ENCODE results near the gene RNF4.
"Not testable (repeated sequence)": the region's sequence is repeated elsewhere in the genome, so short reads cannot be mapped to it uniquely, and the experiment has no call there.

The RNF4 gene

DNA sequence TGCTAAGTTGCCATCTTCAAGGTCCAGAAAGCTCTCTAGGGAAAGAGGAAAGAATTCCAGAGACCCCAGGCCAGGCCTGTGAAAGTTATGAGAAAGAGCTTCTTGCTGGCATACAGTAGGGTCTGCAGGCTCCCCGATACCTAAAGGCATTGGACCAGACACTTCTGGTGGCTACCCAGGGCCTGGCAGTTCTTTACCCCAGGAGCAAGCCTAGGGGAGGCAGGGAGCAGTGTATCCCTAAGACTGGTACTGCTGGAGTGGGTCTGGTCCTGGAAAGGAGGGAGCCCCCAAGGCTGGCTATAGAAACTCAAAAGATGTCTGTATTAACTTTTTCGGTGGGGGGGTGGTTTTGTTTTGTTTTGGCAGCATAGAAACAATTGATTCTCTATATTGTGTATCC, 47.7 kb downstream of the RNF4 start:
- Histone ChIP-seq H3K9me3 (ENCODE audit: control insufficient read depth, low read length) (no peaks in the 10 kb centered on the region), H3K36me3 (ENCODE audit: control insufficient read depth, insufficient read depth, low read length) (peaks cover 42% of the 10 kb centered on the region)
- no peak for DNase-seq

DNA sequence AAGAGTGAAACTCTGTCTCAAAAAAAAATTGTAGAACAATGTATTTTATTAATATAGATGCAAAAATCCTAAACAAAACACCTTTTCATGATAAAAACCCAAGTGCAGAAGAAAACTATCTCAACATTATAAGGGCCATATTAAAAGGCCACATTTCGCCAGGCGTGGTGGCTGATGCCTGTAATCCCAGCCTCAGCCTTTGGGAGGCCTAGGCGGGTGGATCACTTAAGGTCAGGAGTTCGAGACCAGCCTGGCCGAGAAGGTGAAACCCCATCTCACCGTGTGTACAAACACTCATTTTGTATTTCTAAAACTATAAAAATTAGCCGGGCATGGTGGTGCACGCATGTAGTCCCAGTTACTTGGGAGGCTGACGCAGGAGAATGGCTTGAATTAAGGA, 57.7 kb downstream of the RNF4 start:
- no peaks in the 10 kb centered on the region for H3K36me3 ChIP-seq (ENCODE audit: control insufficient read depth, insufficient read depth, low read length)
- no peak overlapping the region for H3K27ac ChIP-seq (ENCODE audit: insufficient read depth, low read length, poor library complexity, severe bottlenecking)
- no peak for DNase-seq
- no peaks in the 10 kb centered on the region for H3K9me3 ChIP-seq (ENCODE audit: control insufficient read depth, low read length)
- no peaks in the 10 kb centered on the region for H3K27me3 ChIP-seq (replicated peaks; ENCODE audit: control insufficient read depth, insufficient read depth, low read length, poor library complexity, severe bottlenecking)
- no peaks in the 10 kb centered on the region for H3K4me1 ChIP-seq (ENCODE audit: control insufficient read depth, insufficient read depth, low read length, poor library complexity, severe bottlenecking)
- no peak overlapping the region for H3K4me3 ChIP-seq (ENCODE audit: insufficient read depth, low read depth, low read length, poor library complexity, severe bottlenecking)

More for the DNA sequence above, 47.7 kb downstream of the RNF4 start:
- Histone ChIP-seq H3K27ac (ENCODE audit: insufficient read depth, low read length, poor library complexity, severe bottlenecking) (no peak overlapping the region), H3K27me3 (replicated peaks; ENCODE audit: control insufficient read depth, insufficient read depth, low read length, poor library complexity, severe bottlenecking) (no peaks in the 10 kb centered on the region), H3K4me3 (ENCODE audit: insufficient read depth, low read depth, low read length, poor library complexity, severe bottlenecking) (no peak overlapping the region), H3K4me1 (ENCODE audit: control insufficient read depth, insufficient read depth, low read length, poor library complexity, severe bottlenecking) (no peaks in the 10 kb centered on the region)

GRCh38 chr4:2534904-2535375, 66.0 kb downstream of the RNF4 start:
- H3K9me3 ChIP-seq (ENCODE audit: control insufficient read depth, low read length), result no peaks in the 10 kb centered on the region
- peak overlapping the region; percentile 60 for H3K4me3 ChIP-seq (ENCODE audit: insufficient read depth, low read depth, low read length, poor library complexity, severe bottlenecking)
- no peaks in the 10 kb centered on the region for H3K27me3 ChIP-seq (replicated peaks; ENCODE audit: control insufficient read depth, insufficient read depth, low read length, poor library complexity, severe bottlenecking)
- H3K4me1 ChIP-seq (ENCODE audit: control insufficient read depth, insufficient read depth, low read length, poor library complexity, severe bottlenecking), result peaks cover 18% of the 10 kb centered on the region
- DNase-seq, result no peak
- H3K27ac ChIP-seq (ENCODE audit: insufficient read depth, low read length, poor library complexity, severe bottlenecking), result no peak overlapping the region
- H3K36me3 ChIP-seq (ENCODE audit: control insufficient read depth, insufficient read depth, low read length), result no peaks in the 10 kb centered on the region

DNA sequence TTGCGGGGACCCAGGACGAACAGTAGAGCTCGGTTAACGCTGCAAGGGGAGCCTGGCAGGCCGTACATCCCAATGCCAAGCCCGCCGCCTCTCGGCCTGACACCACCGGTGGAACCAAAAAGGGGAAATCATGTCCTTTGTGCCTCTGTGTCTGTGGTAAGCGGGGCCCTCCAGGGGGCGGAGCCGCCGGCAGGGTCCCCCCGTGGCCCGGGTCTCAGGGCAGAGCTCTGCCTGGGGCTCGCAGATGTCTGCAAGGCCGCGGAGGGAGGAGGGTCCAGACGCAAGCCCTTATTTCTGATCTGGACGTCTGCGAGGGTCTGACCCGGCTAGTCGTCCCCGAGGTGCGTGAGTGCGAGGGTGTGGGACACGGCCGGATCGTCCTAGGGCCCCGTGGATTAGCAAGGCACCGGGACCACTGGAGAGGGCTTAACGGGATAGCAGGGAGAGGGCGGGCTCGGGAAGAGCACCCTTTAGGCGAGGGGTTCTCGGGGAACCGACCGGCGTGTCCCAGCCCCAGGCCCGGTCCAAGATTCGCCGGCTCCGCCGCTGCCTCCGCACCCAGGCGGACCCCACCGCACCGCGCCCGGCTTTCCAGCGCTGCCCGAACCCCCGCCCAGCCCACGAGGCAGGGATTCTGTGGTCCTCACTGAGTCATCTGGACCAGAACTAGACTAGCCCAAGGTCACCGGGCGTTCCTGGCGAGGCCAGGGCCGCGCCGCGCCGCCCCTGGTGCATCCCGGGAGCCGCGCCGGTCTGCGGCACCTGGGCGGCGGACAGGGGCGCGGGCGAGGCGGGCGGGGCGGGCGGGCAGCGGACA, 66.7 kb downstream of the RNF4 start:
- peak in 2 of 3 donors; percentile 24 to 25 for DNase-seq
- H3K36me3 ChIP-seq (ENCODE audit: control insufficient read depth, insufficient read depth, low read length), result no peaks in the 10 kb centered on the region
- H3K27me3 ChIP-seq (replicated peaks; ENCODE audit: control insufficient read depth, insufficient read depth, low read length, poor library complexity, severe bottlenecking), result no peaks in the 10 kb centered on the region
- H3K4me3 ChIP-seq (ENCODE audit: insufficient read depth, low read depth, low read length, poor library complexity, severe bottlenecking), result peak overlapping the region; percentile 60
- H3K9me3 ChIP-seq (ENCODE audit: control insufficient read depth, low read length), result no peaks in the 10 kb centered on the region
- H3K4me1 ChIP-seq (ENCODE audit: control insufficient read depth, insufficient read depth, low read length, poor library complexity, severe bottlenecking), result peaks cover 18% of the 10 kb centered on the region
- peak overlapping the region; percentile 84 for H3K27ac ChIP-seq (ENCODE audit: insufficient read depth, low read length, poor library complexity, severe bottlenecking)

GRCh38 chr4:2536193-2537010, 67.5 kb downstream of the RNF4 start, which contains the start of gene FAM193A:
Gene FAM193A, plus strand, starts transcription at chr4:2536647. Its CDS starts 269 bp downstream, at chr4:2536916.
- H3K27ac ChIP-seq (ENCODE audit: insufficient read depth, low read length, poor library complexity, severe bottlenecking), result peak within 1 kb of the TSS; percentile 84
- DNase-seq, result peak; percentile 98 to 99 (median 98)
- peak within 1 kb of the TSS; percentile 79 for H3K4me3 ChIP-seq (ENCODE audit: insufficient read depth, low read depth, low read length, poor library complexity, severe bottlenecking)
- H3K4me1 ChIP-seq (ENCODE audit: control insufficient read depth, insufficient read depth, low read length, poor library complexity, severe bottlenecking), result peaks cover 18% of the 10 kb centered on the region
- H3K36me3 ChIP-seq (ENCODE audit: control insufficient read depth, insufficient read depth, low read length), result no peaks in the 10 kb centered on the region
- no peaks in the 10 kb centered on the region for H3K27me3 ChIP-seq (replicated peaks; ENCODE audit: control insufficient read depth, insufficient read depth, low read length, poor library complexity, severe bottlenecking)
- no peaks in the 10 kb centered on the region for H3K9me3 ChIP-seq (ENCODE audit: control insufficient read depth, low read length)

DNA sequence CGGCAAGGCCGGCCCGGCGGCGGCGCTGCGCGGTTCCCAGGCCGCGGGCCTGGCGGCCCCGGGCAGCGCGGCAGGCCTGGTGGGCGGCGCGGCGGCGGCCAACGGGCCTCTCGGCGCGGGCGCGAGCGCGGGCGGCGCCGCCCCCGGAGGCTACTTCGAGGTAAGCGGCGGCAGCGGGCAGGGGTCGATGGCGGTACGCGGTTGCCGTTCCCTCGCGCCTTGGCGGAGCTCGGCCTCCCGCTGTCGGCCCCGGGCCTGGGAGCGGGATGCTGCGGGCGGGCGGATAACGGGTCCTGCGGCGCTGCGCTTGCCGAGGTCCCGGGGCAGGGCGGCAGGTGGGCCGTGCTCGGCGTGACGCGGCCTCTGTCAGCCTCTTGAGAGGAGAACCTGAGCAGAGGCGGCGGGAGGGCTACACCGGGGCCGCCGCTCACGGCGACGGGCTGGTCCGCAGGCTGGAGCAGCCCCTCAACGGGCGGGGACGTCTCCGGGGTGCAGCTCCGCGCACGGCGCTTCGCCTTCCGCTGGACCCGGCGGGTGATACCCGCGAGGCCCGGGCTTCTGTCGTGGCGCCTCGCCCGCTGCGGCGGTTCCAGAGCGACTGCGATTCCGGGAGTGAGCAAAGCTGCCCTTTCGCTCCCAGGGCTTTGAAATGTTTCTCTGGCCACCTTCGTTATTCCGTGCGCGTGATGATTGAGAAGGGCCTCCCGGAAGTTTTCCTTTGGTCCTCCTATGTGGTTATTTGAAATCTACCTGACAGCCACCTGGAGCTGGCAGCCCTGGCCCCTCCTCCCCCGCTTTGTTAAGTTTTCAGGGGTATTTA, 68.3 kb downstream of the RNF4 start:
- Histone ChIP-seq H3K4me3 (ENCODE audit: insufficient read depth, low read depth, low read length, poor library complexity, severe bottlenecking) (peak overlapping the region; percentile 79), H3K27ac (ENCODE audit: insufficient read depth, low read length, poor library complexity, severe bottlenecking) (peak overlapping the region; percentile 84), H3K9me3 (ENCODE audit: control insufficient read depth, low read length) (no peaks in the 10 kb centered on the region), H3K27me3 (replicated peaks; ENCODE audit: control insufficient read depth, insufficient read depth, low read length, poor library complexity, severe bottlenecking) (no peaks in the 10 kb centered on the region), H3K36me3 (ENCODE audit: control insufficient read depth, insufficient read depth, low read length) (no peaks in the 10 kb centered on the region), H3K4me1 (ENCODE audit: control insufficient read depth, insufficient read depth, low read length, poor library complexity, severe bottlenecking) (peaks cover 18% of the 10 kb centered on the region)
- peak; percentile 35 to 46 (median 43) for DNase-seq

DNA sequence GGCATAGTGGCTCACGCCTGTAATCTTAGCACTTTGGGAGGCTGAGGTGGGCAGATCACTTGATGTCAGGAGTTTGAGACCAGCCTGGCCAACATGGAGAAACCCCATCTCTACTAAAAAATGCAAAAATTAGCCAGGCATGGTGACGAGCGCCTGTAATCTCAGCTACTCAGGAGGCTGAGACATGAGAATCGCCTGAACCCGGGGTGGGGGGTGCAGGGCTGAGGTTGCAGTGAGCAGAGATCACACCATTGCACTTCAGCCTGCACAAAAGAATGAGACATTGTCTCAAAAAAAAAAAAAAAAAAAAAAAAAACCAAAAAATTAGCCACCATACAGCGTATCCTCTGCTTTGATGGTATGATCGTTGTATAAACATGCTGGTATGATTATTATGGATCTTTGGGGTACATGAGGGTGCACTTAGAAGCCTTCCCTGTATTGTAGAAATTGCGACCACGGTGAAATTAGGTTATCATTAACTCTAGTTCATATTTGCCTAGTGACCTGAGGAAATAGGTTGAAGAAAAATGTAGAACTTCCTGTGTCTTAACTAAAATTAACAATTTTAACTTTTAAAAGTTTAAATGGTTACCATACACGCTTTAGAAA, 74.8 kb downstream of the RNF4 start:
- DNase-seq; H3K4me1 ChIP-seq (ENCODE audit: control insufficient read depth, insufficient read depth, low read length, poor library complexity, severe bottlenecking); H3K27ac ChIP-seq (ENCODE audit: insufficient read depth, low read length, poor library complexity, severe bottlenecking): not testable (repeated sequence)

GRCh38 chr4:2545321-2546013, 76.6 kb downstream of the RNF4 start:
- Histone ChIP-seq H3K4me3 (ENCODE audit: insufficient read depth, low read depth, low read length, poor library complexity, severe bottlenecking) (no peak overlapping the region), H3K36me3 (ENCODE audit: control insufficient read depth, insufficient read depth, low read length) (no peaks in the 10 kb centered on the region)

More for the DNA sequence above, 74.8 kb downstream of the RNF4 start:
- not testable (repeated sequence) for H3K4me3 ChIP-seq (ENCODE audit: insufficient read depth, low read depth, low read length, poor library complexity, severe bottlenecking); H3K27me3 ChIP-seq (replicated peaks; ENCODE audit: control insufficient read depth, insufficient read depth, low read length, poor library complexity, severe bottlenecking); H3K9me3 ChIP-seq (ENCODE audit: control insufficient read depth, low read length); H3K36me3 ChIP-seq (ENCODE audit: control insufficient read depth, insufficient read depth, low read length)

More at GRCh38 chr4:2545321-2546013, 76.6 kb downstream of the RNF4 start:
- no peak for DNase-seq
- H3K4me1 ChIP-seq (ENCODE audit: control insufficient read depth, insufficient read depth, low read length, poor library complexity, severe bottlenecking), result no peaks in the 10 kb centered on the region
- H3K9me3 ChIP-seq (ENCODE audit: control insufficient read depth, low read length), result no peaks in the 10 kb centered on the region
- no peak overlapping the region for H3K27ac ChIP-seq (ENCODE audit: insufficient read depth, low read length, poor library complexity, severe bottlenecking)
- H3K27me3 ChIP-seq (replicated peaks; ENCODE audit: control insufficient read depth, insufficient read depth, low read length, poor library complexity, severe bottlenecking), result no peaks in the 10 kb centered on the region

All from effector memory CD4-positive, alpha-beta T cell (primary cell).